ENCODE results near the gene ITGA11. TPM values are rescaled to one million over a fixed set of nuclear protein-coding genes. Genes with fewer than 3 reads are reported as not detected.

ITGA11 gene
- total RNA-seq, 1 donor: 567 TPM

- Histone ChIP-seq H3K36me3 (ENCODE audit: insufficient read depth, low read length) (peaks cover 25% of the 10 kb centered on the region), H3K79me2 (ENCODE audit: insufficient read depth, low read length) (peaks cover 70% of the 10 kb centered on the region), H3K27me3 (ENCODE audit: insufficient read depth, low read length) (peaks cover 16% of the 10 kb centered on the region), H2AFZ (ENCODE audit: low read length) (no peak overlapping the region), H3K4me1 (ENCODE audit: insufficient read depth, low read length) (peaks cover 57% of the 10 kb centered on the region), H3K4me2 (ENCODE audit: insufficient read depth, low read length) (peak overlapping the region; percentile 94), H4K20me1 (ENCODE audit: insufficient read depth, low read length) (peaks cover 58% of the 10 kb centered on the region), H3K4me3 (ENCODE audit: insufficient read depth, low read length) (peak overlapping the region; percentile 98), H3K9me3 (ENCODE audit: low read depth, low read length) (no peaks in the 10 kb centered on the region), H3K27ac (ENCODE audit: low read depth, low read length) (peak overlapping the region; percentile 89)
- no peak for TF ChIP-seq CTCF (IDR thresholded peaks at IDR 0.05; ENCODE audit: extremely low read depth, low read depth, low read length)
- peak; percentile 87 for DNase-seq (ENCODE audit: insufficient read length, low spot score, missing footprints)
These were observed 2.1 kb downstream of the ITGA11 start for GRCh38 chr15:68429691-68430470.

GRCh38 chr15:68428431-68428940, 3.5 kb downstream of the ITGA11 start:
- Histone ChIP-seq H3K27ac (ENCODE audit: low read depth, low read length) (peak overlapping the region; percentile 49), H3K9me3 (ENCODE audit: low read depth, low read length) (no peaks in the 10 kb centered on the region), H3K79me2 (ENCODE audit: insufficient read depth, low read length) (peaks cover 84% of the 10 kb centered on the region), H3K27me3 (ENCODE audit: insufficient read depth, low read length) (peaks cover 6% of the 10 kb centered on the region), H4K20me1 (ENCODE audit: insufficient read depth, low read length) (peaks cover 72% of the 10 kb centered on the region), H3K36me3 (ENCODE audit: insufficient read depth, low read length) (peaks cover 39% of the 10 kb centered on the region), H3K4me2 (ENCODE audit: insufficient read depth, low read length) (peak overlapping the region; percentile 94), H3K4me1 (ENCODE audit: insufficient read depth, low read length) (peaks cover 63% of the 10 kb centered on the region), H2AFZ (ENCODE audit: low read length) (no peak overlapping the region), H3K4me3 (ENCODE audit: insufficient read depth, low read length) (peak overlapping the region; percentile 34)
- no peak for DNase-seq (ENCODE audit: insufficient read length, low spot score, missing footprints)
- TF ChIP-seq CTCF (IDR thresholded peaks at IDR 0.05; ENCODE audit: extremely low read depth, low read depth, low read length): no peak

GRCh38 chr15:68427963-68428362, 4.0 kb downstream of the ITGA11 start:
- Histone ChIP-seq H3K9me3 (ENCODE audit: low read depth, low read length) (no peaks in the 10 kb centered on the region), H3K4me1 (ENCODE audit: insufficient read depth, low read length) (peaks cover 66% of the 10 kb centered on the region), H3K36me3 (ENCODE audit: insufficient read depth, low read length) (peaks cover 44% of the 10 kb centered on the region), H3K27me3 (ENCODE audit: insufficient read depth, low read length) (peaks cover 4% of the 10 kb centered on the region), H3K79me2 (ENCODE audit: insufficient read depth, low read length) (peaks cover 89% of the 10 kb centered on the region), H3K4me3 (ENCODE audit: insufficient read depth, low read length) (peak overlapping the region; percentile 34), H3K4me2 (ENCODE audit: insufficient read depth, low read length) (peak overlapping the region; percentile 94), H4K20me1 (ENCODE audit: insufficient read depth, low read length) (peaks cover 77% of the 10 kb centered on the region), H2AFZ (ENCODE audit: low read length) (no peak overlapping the region), H3K27ac (ENCODE audit: low read depth, low read length) (peak overlapping the region; percentile 49)
- TF ChIP-seq CTCF (IDR thresholded peaks at IDR 0.05; ENCODE audit: extremely low read depth, low read depth, low read length): no peak
- no peak for DNase-seq (ENCODE audit: insufficient read length, low spot score, missing footprints)

- DNase-seq (ENCODE audit: insufficient read length, low spot score, missing footprints): no peak
- no peak for TF ChIP-seq CTCF (IDR thresholded peaks at IDR 0.05; ENCODE audit: extremely low read depth, low read depth, low read length)
- H2AFZ ChIP-seq (ENCODE audit: low read length): no peak overlapping the region
- peaks cover 77% of the 10 kb centered on the region for H4K20me1 ChIP-seq (ENCODE audit: insufficient read depth, low read length)
- H3K4me3 ChIP-seq (ENCODE audit: insufficient read depth, low read length): no peak overlapping the region
- H3K27ac ChIP-seq (ENCODE audit: low read depth, low read length): peak overlapping the region; percentile 73
- H3K36me3 ChIP-seq (ENCODE audit: insufficient read depth, low read length): peaks cover 44% of the 10 kb centered on the region
- peak overlapping the region; percentile 94 for H3K4me2 ChIP-seq (ENCODE audit: insufficient read depth, low read length)
- H3K4me1 ChIP-seq (ENCODE audit: insufficient read depth, low read length): peaks cover 66% of the 10 kb centered on the region
- H3K27me3 ChIP-seq (ENCODE audit: insufficient read depth, low read length): peaks cover under 1% of the 10 kb centered on the region
- H3K9me3 ChIP-seq (ENCODE audit: low read depth, low read length): no peaks in the 10 kb centered on the region
- H3K79me2 ChIP-seq (ENCODE audit: insufficient read depth, low read length): peaks cover 94% of the 10 kb centered on the region
These were observed 4.6 kb downstream of the ITGA11 start for GRCh38 chr15:68427366-68427765.

All from osteoblast (primary cell).